ENCODE results near the gene MRGPRG.

The MRGPRG gene

DNA sequence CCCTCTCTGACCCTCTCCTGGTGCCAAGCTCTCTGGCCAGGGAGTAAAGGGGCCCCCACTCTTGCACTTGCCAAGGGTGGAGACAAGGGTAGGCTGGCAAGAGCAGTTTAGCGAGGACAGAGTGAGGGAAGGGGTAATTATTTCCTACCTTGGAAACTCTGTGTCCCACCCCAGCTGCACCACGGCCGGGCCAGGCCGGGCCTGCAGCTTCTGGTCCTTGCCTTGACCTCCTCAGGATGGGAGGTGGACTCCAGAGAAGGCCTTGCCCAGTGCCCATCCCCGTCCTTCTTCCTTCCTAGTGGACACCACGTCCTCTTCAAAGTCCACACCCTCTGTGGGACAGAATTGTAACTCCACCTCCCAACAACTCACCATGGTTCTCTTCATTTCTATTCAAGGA, 35.1 kb downstream of the MRGPRG start:
- H3K36me3 ChIP-seq (replicated peaks; ENCODE audit: low read depth, low read length) = no peaks in the 10 kb centered on the region

DNA sequence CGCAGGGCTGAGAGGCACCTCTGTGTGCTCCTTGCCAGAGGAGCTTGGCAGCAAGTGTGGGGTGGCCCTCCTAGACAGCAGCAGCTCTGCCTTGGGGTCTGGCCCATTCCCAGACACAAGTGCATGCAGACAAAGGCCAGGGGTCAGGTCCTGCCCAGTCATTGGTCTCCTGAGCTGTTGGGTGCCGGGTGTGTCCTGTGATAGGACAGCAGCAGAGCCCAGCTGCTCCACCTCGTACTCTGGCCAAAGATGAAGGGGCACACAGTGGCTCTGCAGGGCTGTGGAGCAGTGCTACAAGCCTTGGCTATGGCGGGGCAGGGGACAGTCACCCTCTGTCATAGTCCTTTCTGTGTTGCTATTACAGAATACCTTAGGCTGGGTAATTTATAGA, 36.2 kb downstream of the MRGPRG start:
- H3K79me2 ChIP-seq (ENCODE audit: low read length) = no peaks in the 10 kb centered on the region
- no peaks in the 10 kb centered on the region for H3K36me3 ChIP-seq (replicated peaks; ENCODE audit: low read depth, low read length)
- no peak overlapping the region for H3K4me3 ChIP-seq (ENCODE audit: low read length)
- no peak overlapping the region for H3K4me2 ChIP-seq (ENCODE audit: low read length)
- H3K27me3 ChIP-seq (ENCODE audit: low read depth, low read length) = no peaks in the 10 kb centered on the region
- no peak overlapping the region for H3K9ac ChIP-seq (ENCODE audit: low read length)
- H3K27ac ChIP-seq (ENCODE audit: low read length) = no peak overlapping the region
- no peaks in the 10 kb centered on the region for H4K20me1 ChIP-seq (ENCODE audit: insufficient read depth, low read length)
- H3K4me1 ChIP-seq (ENCODE audit: low read length) = no peaks in the 10 kb centered on the region
- no peak overlapping the region for H2AFZ ChIP-seq (ENCODE audit: low read depth, low read length)
- no peaks in the 10 kb centered on the region for H3K9me3 ChIP-seq (ENCODE audit: insufficient read depth, low read length)
- no peak for TF ChIP-seq EZH2phosphoT487 (IDR thresholded peaks at IDR 0.05; ENCODE audit: low read depth)
- TF ChIP-seq, protein P1, sequence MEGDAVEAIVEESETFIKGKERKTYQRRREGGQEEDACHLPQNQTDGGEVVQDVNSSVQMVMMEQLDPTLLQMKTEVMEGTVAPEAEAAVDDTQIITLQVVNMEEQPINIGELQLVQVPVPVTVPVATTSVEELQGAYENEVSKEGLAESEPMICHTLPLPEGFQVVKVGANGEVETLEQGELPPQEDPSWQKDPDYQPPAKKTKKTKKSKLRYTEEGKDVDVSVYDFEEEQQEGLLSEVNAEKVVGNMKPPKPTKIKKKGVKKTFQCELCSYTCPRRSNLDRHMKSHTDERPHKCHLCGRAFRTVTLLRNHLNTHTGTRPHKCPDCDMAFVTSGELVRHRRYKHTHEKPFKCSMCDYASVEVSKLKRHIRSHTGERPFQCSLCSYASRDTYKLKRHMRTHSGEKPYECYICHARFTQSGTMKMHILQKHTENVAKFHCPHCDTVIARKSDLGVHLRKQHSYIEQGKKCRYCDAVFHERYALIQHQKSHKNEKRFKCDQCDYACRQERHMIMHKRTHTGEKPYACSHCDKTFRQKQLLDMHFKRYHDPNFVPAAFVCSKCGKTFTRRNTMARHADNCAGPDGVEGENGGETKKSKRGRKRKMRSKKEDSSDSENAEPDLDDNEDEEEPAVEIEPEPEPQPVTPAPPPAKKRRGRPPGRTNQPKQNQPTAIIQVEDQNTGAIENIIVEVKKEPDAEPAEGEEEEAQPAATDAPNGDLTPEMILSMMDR (IDR thresholded peaks at IDR 0.05; ENCODE audit: low read depth, low read length) = no peak

More for the DNA sequence above, 35.1 kb downstream of the MRGPRG start:
- Histone ChIP-seq H2AFZ (ENCODE audit: low read depth, low read length) (no peak overlapping the region), H3K27me3 (ENCODE audit: low read depth, low read length) (no peaks in the 10 kb centered on the region), H3K79me2 (ENCODE audit: low read length) (no peaks in the 10 kb centered on the region), H3K27ac (ENCODE audit: low read length) (no peak overlapping the region), H3K9me3 (ENCODE audit: insufficient read depth, low read length) (no peaks in the 10 kb centered on the region), H3K4me1 (ENCODE audit: low read length) (no peaks in the 10 kb centered on the region), H3K4me3 (ENCODE audit: low read length) (no peak overlapping the region), H4K20me1 (ENCODE audit: insufficient read depth, low read length) (no peaks in the 10 kb centered on the region), H3K9ac (ENCODE audit: low read length) (no peak overlapping the region), H3K4me2 (ENCODE audit: low read length) (no peak overlapping the region)
- TF ChIP-seq, protein P1 (IDR thresholded peaks at IDR 0.05; ENCODE audit: low read depth, low read length) = no peak
- TF ChIP-seq EZH2phosphoT487 (IDR thresholded peaks at IDR 0.05; ENCODE audit: low read depth) = no peak

DNA sequence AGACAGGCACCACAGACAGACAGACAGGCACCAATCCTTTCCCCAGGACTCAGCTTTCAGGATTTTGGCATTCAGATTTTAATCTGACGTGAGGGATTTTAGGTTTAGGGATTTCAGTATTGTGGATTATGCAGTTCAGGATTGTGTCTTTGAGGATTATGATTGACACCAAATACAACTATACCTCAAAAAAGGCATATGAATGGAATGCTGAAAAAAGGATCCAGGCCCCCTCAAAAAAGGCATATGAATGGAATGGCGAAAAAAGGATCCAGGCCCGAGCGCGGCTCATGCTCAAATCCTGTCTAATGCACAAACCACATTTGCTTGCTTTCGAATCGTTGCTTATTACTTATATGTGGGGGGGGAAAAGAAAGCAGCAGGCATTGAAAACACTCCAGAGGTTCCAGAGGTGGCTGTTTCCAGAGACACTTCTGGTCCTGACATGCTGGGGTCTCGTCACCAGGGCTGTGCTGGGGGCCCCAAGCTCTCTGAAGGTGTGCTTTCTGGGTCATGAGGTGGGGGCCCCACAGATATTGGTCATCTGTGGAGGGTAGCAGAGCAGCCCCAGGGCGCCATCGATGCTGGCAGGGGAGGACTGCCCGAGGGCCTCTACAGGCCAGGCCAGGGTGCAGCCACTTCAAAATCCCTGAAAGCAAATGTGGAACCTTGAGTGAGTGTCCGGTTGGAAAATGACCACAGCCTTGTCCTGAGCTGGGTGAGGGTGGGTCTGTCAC, 36.7 kb downstream of the MRGPRG start:
- Histone ChIP-seq H3K27ac (ENCODE audit: low read length) (no peak overlapping the region), H3K36me3 (replicated peaks; ENCODE audit: low read depth, low read length) (no peaks in the 10 kb centered on the region), H3K4me2 (ENCODE audit: low read length) (no peak overlapping the region), H4K20me1 (ENCODE audit: insufficient read depth, low read length) (no peaks in the 10 kb centered on the region), H3K4me3 (ENCODE audit: low read length) (no peak overlapping the region), H3K79me2 (ENCODE audit: low read length) (no peaks in the 10 kb centered on the region), H2AFZ (ENCODE audit: low read depth, low read length) (no peak overlapping the region), H3K4me1 (ENCODE audit: low read length) (no peaks in the 10 kb centered on the region), H3K9me3 (ENCODE audit: insufficient read depth, low read length) (peaks cover 3% of the 10 kb centered on the region; the same call in 1 of the 2 replicates), H3K27me3 (ENCODE audit: low read depth, low read length) (no peaks in the 10 kb centered on the region), H3K9ac (ENCODE audit: low read length) (no peak overlapping the region)
- TF ChIP-seq EZH2phosphoT487 (IDR thresholded peaks at IDR 0.05; ENCODE audit: low read depth) = no peak
- TF ChIP-seq, protein P1 (IDR thresholded peaks at IDR 0.05; ENCODE audit: low read depth, low read length) = no peak

DNA sequence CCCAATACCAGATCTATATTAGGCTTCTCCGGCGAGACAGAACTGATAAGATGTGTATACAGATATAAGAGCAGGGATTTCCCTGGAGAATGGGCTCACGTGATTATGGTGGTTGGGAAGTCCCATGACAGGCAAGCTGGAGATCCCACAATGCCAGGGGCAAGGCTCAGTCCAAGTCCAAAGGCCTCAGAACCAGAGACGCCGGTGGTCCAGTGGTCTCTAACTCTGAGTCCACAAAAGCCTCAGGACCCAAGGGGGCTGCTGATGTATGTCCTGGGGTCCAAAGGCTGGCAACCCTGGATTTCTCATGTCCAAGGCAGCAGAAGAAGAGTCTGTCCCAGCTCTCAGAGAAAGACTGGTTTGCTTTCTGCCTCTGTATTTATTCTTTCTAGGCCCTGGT, 37.7 kb downstream of the MRGPRG start:
- Histone ChIP-seq H3K79me2 (ENCODE audit: low read length) (no peaks in the 10 kb centered on the region), H4K20me1 (ENCODE audit: insufficient read depth, low read length) (no peaks in the 10 kb centered on the region), H3K4me2 (ENCODE audit: low read length) (no peak overlapping the region), H3K27me3 (ENCODE audit: low read depth, low read length) (no peaks in the 10 kb centered on the region), H3K4me3 (ENCODE audit: low read length) (no peak overlapping the region), H3K27ac (ENCODE audit: low read length) (no peak overlapping the region), H3K9me3 (ENCODE audit: insufficient read depth, low read length) (peaks cover 11% of the 10 kb centered on the region; the same call in 1 of the 2 replicates), H3K9ac (ENCODE audit: low read length) (no peak overlapping the region), H3K4me1 (ENCODE audit: low read length) (no peaks in the 10 kb centered on the region), H3K36me3 (replicated peaks; ENCODE audit: low read depth, low read length) (no peaks in the 10 kb centered on the region), H2AFZ (ENCODE audit: low read depth, low read length) (no peak overlapping the region)
- TF ChIP-seq, protein P1 (IDR thresholded peaks at IDR 0.05; ENCODE audit: low read depth, low read length) = no peak

All from OCI-LY3 (cell line).